GM12878 (cell line): Measurements from ENCODE around the gene SENP3. TPM values are rescaled to one million over a fixed set of nuclear protein-coding genes. Genes with fewer than 3 reads are reported as not detected.

Experiments
- ATAC-seq: fragments of 200-7000 bp; cut with Tn5 transposase; 3 replicates; pipeline ENCODE4 v1.9.1; 2020; ENCODE audit warnings: mild to moderate bottlenecking, moderate library complexity
- BruUV-seq: library from RNA; stranded (reverse); fragments of 400-500 nt; replicated peaks from 2 replicates; lab custom pipeline; 2021; lab: Mats Ljungman, UMichigan
- CTCF ChIA-PET: fragments of 300-600 bp; sonication (Branson Sonifier 250); formaldehyde crosslinking; extraction: SDS; loops from one replicate; lab custom pipeline; 2021; ENCODE audit warnings: inconsistent platforms; lab: Yijun Ruan, JAX
- POLR2A ChIA-PET: fragments of 350-600 bp; formaldehyde crosslinking; extraction: SDS; loops from one replicate; lab custom pipeline; 2021; ENCODE audit warnings: inconsistent platforms; lab: Charles Lee
- RAD21 ChIA-PET: fragments of 300-600 bp; sonication (Branson Sonifier 250); formaldehyde crosslinking; loops from one replicate; lab custom pipeline; 2023; ENCODE audit warnings: antibody characterized with exemption; ENCODE audit not compliant: unreplicated experiment; lab: Charles Lee
- SMC1A ChIA-PET: fragments of 300-600 bp; sonication (Branson Sonifier 250); formaldehyde crosslinking; loops from one replicate; lab custom pipeline; 2023; ENCODE audit not compliant: unreplicated experiment, uncharacterized antibody; lab: Charles Lee
- DNase-seq: peaks from one replicate; pipeline ENCODE4 v3.0.0-alpha.2; 2011; ENCODE audit warnings: low read depth, low spot score
- FAIRE-seq: peaks from 3 replicates; lab custom pipeline; 2011; peaks lifted over from hg19 to GRCh38; lab: Jason Lieb, UNC
- H2AFZ ChIP-seq: 2 replicates; pipeline ENCODE4 v1.6.0; 2011; ENCODE audit warnings: low read depth, low read length, control low read depth; ENCODE audit not compliant: control insufficient read depth
- H3K27ac ChIP-seq: 2 replicates; pipeline ENCODE4 v1.5.1; 2011; ENCODE audit warnings: control low read depth; ENCODE audit not compliant: control insufficient read depth, insufficient read depth
- H3K27me3 ChIP-seq, 2 experiments: replicated peaks in 1 of 2; 2 replicates each; pipeline versions ENCODE4 v1.6.0 to v1.6.1; 2011; ENCODE audit warnings: low read length in 1 of 2; ENCODE audit not compliant: control insufficient read depth in 2 of 2, insufficient read depth in 2 of 2
- H3K36me3 ChIP-seq, 2 experiments: 2 replicates each; pipeline ENCODE4 v1.5.1; 2011; ENCODE audit warnings: low read length in 1 of 2; ENCODE audit not compliant: control insufficient read depth in 2 of 2, insufficient read depth in 2 of 2
- H3K4me1 ChIP-seq: 2 replicates; pipeline ENCODE4 v1.6.1; 2011; ENCODE audit warnings: mild to moderate bottlenecking, low read length, moderate library complexity, mixed read lengths; ENCODE audit not compliant: control insufficient read depth, insufficient read depth
- H3K4me2 ChIP-seq: 2 replicates; pipeline ENCODE4 v1.6.0; 2011; ENCODE audit warnings: control low read depth; ENCODE audit not compliant: control insufficient read depth, insufficient read depth
- H3K4me3 ChIP-seq: fragments of 200-600 bp; sonication (generic); 2 replicates; pipeline ENCODE4 v1.5.1; 2016
- H3K79me2 ChIP-seq: 2 replicates; pipeline ENCODE4 v1.6.0; 2011; ENCODE audit warnings: low read length; ENCODE audit not compliant: control insufficient read depth, insufficient read depth
- H3K9ac ChIP-seq: 2 replicates; pipeline ENCODE4 v1.8.0; 2011; ENCODE audit warnings: low read length, control low read depth, mixed read lengths; ENCODE audit not compliant: control insufficient read depth, insufficient read depth
- H3K9me3 ChIP-seq: replicated peaks from 3 replicates; pipeline ENCODE4 v1.5.1; 2011; ENCODE audit warnings: mild to moderate bottlenecking, low read length; ENCODE audit not compliant: control insufficient read depth, insufficient read depth
- H4K20me1 ChIP-seq: 2 replicates; pipeline ENCODE4 v1.6.0; 2011; ENCODE audit not compliant: control insufficient read depth, insufficient read depth
- BCL3 ChIP-seq: IDR thresholded peaks from 2 replicates; pipeline ENCODE4 v1.6.1; 2011; ENCODE audit warnings: borderline replicate concordance, low read depth, mild to moderate bottlenecking, moderate library complexity, low read length; ENCODE audit not compliant: insufficient read depth, poor library complexity, severe bottlenecking
- LARP7 ChIP-seq: fragments of 450-650 bp; IDR thresholded peaks from 2 replicates; pipeline ENCODE4 v1.6.1; 2017; ENCODE audit warnings: mild to moderate bottlenecking
- NR2C1 ChIP-seq: fragments of 450-650 bp; IDR thresholded peaks from 2 replicates; pipeline ENCODE4 v1.6.1; 2017; ENCODE audit warnings: antibody characterized with exemption, mild to moderate bottlenecking, moderate library complexity
- PAX5 ChIP-seq: IDR thresholded peaks from 2 replicates; pipeline ENCODE4 v1.6.1; 2011; ENCODE audit warnings: low read depth, low read length, borderline replicate concordance
- POLR2A ChIP-seq: IDR thresholded peaks from 2 replicates; pipeline ENCODE4 v1.6.1; 2011; ENCODE audit warnings: low read depth, mild to moderate bottlenecking, low read length
- TARDBP ChIP-seq: IDR thresholded peaks from 2 replicates; pipeline ENCODE4 v1.6.1; 2016; ENCODE audit warnings: borderline replicate concordance
- WGBS: methylation state at CpG from one replicate; pipeline ENCODE4 v1.1.6; 2016; ENCODE audit warnings: low lambda C conversion rate; ENCODE audit not compliant: insufficient replicate concordance, insufficient coverage; ENCODE audit errors: missing lambda C conversion rate; 5-methylcytosine and 5-hydroxymethylcytosine counted together
- in situ Hi-C: fragments of 300-500 bp; cut with MboI; formaldehyde crosslinking; loops from 9 replicates; pipeline ENCODE4 v1.14.3; 2018; ENCODE audit warnings: mixed read lengths
- intact Hi-C: fragments of 100-400 bp; cut with micrococcal nuclease; formaldehyde crosslinking; loops from one replicate; pipeline ENCODE4 v1.14.2; 2022; ENCODE audit not compliant: unreplicated experiment
- polyA plus RNA-seq, 11 experiments: library from polyadenylated mRNA; depleted of rRNA in 4 of 11; unstranded in 6 of 11; stranded (reverse) in 5 of 11; fragments of >200 nt; fragmentation: Nextera tagmentation in 4 of 11; fragmentation: Illumina TruSeq in 1 of 11; extraction: Ambion mirVana in 4 of 11; extraction: Trizol in 1 of 11; gene quantifications; 1 replicate in 1 of 11; 2 replicates in 10 of 11; pipeline versions ENCODE4 v1.2.1 to v1.2.3, GENCODE V29; 2011 to 2016; ENCODE audit warnings: inconsistent platforms in 2 of 11, missing spikeins in 2 of 11, low read depth in 1 of 11
- total RNA-seq, 4 experiments: library from RNA; depleted of rRNA in 3 of 4; stranded (reverse); fragments of >200 nt in 3 of 4; fragmentation: Illumina TruSeq in 1 of 4; extraction: Trizol in 1 of 4; gene quantifications; 2 replicates each; pipeline versions ENCODE4 v1.2.1 to v1.2.3, GENCODE V29; 2013 to 2021

Gene SENP3
- total and polyA plus RNA-seq, 10 of the 15 experiments (the other 5 are each of a cell fraction or from before 2014, with no cell fraction given): 1.8 to 113 (median 72.3) TPM

GRCh38 chr17:7587420-7588151, 25.9 kb downstream of the SENP3 start:
- Histone ChIP-seq H3K9ac (no peak overlapping the region), H3K36me3 (peaks cover 5 to 12% of the 10 kb centered on the region in 2 experiments), H3K9me3 (no peaks in the 10 kb centered on the region), H3K4me1 (peaks cover 12% of the 10 kb centered on the region)
- in situ Hi-C loops (no loop called here), intact Hi-C loops (no loop called here)
- FAIRE-seq: no peak
- CTCF ChIA-PET: interaction anchor here (0.6 to 1.3 kb wide), 3 partner anchors 27 to 217 kb away, joined by 3 to 7 read pairs (median 3); no protein-coding TSS in a partner anchor
- RAD21 ChIA-PET: interaction anchor here (0.9 kb wide), 1 partner anchor 232 kb away, joined by 5 read pairs; no protein-coding TSS in a partner anchor
- 78% methylated on average over 11 of the region's 12 CpGs for WGBS
- no peak for TF ChIP-seq TARDBP
- no peak for TF ChIP-seq BCL3
- no peak for TF ChIP-seq LARP7
- TF ChIP-seq POLR2A: no peak
- no peak for TF ChIP-seq NR2C1
- no peak for TF ChIP-seq PAX5
- TF ChIP-seq, all 136 proteins: peak for 0
- no peak overlapping the region for H2AFZ ChIP-seq
- no peaks in the 10 kb centered on the region for H3K27me3 ChIP-seq
- SMC1A ChIA-PET: no interaction called here
- H3K4me2 ChIP-seq: no peak overlapping the region
- no peak overlapping the region for H3K4me3 ChIP-seq
- DNase-seq: no peak
- H4K20me1 ChIP-seq: no peaks in the 10 kb centered on the region
- ATAC-seq: no peak
- POLR2A ChIA-PET: interaction anchor here (0.6 to 1.0 kb wide), 2 partner anchors 14 to 102 kb away, joined by 3 to 8 read pairs; no protein-coding TSS in a partner anchor
- H3K79me2 ChIP-seq: peaks cover 22% of the 10 kb centered on the region
- no peak overlapping the region for H3K27ac ChIP-seq
- no TSS peak for BruUV-seq
